Measurements from ENCODE around the gene HSD17B14. TPM values are rescaled to one million over a fixed set of nuclear protein-coding genes. Genes with fewer than 3 reads are reported as not detected.
A peak's percentile ranks its signal among the peaks of the same experiment; 100 is the strongest.

The HSD17B14 gene
- total and polyA plus RNA-seq, 2 of the 13 experiments (the other 11 are each of a cell fraction or from before 2014, with no cell fraction given): 0.58 to 1.2 TPM

DNA sequence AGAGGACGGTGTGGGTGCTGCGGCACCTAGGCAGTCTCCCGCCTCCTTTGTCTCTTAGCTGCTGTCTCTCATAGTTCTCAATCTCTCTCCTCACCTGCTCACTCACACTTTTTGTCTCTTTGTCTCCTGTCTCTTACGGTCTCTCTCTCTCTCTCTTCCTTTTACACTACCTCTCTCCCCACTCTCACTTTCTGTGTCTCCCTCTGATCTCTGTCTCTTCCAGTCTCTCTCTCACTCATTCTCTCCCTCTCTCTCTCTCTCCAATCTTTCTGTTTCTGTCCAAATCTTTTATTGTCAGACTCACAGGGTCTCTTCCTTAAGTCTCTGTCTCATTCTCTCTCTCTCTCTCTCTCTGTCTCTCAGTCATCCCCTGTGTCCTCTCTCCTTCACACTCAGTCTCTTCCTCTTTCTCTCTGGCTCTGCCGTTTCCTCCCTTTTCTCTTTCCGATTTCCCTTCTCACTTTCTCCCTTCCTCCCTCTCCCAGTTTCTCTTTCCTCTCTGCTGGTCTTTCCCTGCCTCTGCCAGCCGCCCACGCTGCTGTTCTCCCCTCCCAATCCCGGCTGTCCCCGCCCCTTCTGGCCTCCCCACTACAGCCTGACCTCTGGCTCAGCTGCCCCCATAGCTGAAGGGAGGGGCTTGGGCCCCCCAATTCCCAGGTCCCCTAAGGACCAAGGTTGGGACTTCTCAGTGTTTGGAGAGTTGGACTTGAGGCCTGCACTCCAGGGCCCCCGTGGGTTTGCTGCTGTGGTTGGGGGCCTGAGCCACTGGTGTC is 32.0 kb upstream of the HSD17B14 start, which contains the start of gene PLEKHA4 (continued):
- TF ChIP-seq, protein P1, sequence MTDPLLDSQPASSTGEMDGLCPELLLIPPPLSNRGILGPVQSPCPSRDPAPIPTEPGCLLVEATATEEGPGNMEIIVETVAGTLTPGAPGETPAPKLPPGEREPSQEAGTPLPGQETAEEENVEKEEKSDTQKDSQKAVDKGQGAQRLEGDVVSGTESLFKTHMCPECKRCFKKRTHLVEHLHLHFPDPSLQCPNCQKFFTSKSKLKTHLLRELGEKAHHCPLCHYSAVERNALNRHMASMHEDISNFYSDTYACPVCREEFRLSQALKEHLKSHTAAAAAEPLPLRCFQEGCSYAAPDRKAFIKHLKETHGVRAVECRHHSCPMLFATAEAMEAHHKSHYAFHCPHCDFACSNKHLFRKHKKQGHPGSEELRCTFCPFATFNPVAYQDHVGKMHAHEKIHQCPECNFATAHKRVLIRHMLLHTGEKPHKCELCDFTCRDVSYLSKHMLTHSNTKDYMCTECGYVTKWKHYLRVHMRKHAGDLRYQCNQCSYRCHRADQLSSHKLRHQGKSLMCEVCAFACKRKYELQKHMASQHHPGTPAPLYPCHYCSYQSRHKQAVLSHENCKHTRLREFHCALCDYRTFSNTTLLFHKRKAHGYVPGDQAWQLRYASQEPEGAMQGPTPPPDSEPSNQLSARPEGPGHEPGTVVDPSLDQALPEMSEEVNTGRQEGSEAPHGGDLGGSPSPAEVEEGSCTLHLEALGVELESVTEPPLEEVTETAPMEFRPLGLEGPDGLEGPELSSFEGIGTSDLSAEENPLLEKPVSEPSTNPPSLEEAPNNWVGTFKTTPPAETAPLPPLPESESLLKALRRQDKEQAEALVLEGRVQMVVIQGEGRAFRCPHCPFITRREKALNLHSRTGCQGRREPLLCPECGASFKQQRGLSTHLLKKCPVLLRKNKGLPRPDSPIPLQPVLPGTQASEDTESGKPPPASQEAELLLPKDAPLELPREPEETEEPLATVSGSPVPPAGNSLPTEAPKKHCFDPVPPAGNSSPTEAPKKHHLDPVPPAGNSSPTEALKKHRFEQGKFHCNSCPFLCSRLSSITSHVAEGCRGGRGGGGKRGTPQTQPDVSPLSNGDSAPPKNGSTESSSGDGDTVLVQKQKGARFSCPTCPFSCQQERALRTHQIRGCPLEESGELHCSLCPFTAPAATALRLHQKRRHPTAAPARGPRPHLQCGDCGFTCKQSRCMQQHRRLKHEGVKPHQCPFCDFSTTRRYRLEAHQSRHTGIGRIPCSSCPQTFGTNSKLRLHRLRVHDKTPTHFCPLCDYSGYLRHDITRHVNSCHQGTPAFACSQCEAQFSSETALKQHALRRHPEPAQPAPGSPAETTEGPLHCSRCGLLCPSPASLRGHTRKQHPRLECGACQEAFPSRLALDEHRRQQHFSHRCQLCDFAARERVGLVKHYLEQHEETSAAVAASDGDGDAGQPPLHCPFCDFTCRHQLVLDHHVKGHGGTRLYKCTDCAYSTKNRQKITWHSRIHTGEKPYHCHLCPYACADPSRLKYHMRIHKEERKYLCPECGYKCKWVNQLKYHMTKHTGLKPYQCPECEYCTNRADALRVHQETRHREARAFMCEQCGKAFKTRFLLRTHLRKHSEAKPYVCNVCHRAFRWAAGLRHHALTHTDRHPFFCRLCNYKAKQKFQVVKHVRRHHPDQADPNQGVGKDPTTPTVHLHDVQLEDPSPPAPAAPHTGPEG (CRISPR knock-in tag; IDR thresholded peaks at IDR 0.05): no peak
- no peak for TF ChIP-seq SP1 (IDR thresholded peaks at IDR 0.05)
- TF ChIP-seq SP1 (CRISPR knock-in tag; IDR thresholded peaks at IDR 0.05): peak; percentile 40; the same call in 1 of the 2 replicates
- TF ChIP-seq, protein P2, sequence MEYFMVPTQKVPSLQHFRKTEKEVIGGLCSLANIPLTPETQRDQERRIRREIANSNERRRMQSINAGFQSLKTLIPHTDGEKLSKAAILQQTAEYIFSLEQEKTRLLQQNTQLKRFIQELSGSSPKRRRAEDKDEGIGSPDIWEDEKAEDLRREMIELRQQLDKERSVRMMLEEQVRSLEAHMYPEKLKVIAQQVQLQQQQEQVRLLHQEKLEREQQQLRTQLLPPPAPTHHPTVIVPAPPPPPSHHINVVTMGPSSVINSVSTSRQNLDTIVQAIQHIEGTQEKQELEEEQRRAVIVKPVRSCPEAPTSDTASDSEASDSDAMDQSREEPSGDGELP (IDR thresholded peaks at IDR 0.05; ENCODE audit: borderline replicate concordance, low read depth): peak; percentile 36; the same call in 1 of the 2 replicates
- no peak for TF ChIP-seq TEAD3 (CRISPR knock-in tag; optimal IDR thresholded peaks at IDR 0.05; ENCODE audit: borderline replicate concordance)
- TF ChIP-seq ZSCAN21 (CRISPR knock-in tag; IDR thresholded peaks at IDR 0.05; ENCODE audit: borderline replicate concordance): no peak
- TF ChIP-seq ZNF468 (CRISPR knock-in tag; IDR thresholded peaks at IDR 0.05): no peak
- TF ChIP-seq, protein P3, sequence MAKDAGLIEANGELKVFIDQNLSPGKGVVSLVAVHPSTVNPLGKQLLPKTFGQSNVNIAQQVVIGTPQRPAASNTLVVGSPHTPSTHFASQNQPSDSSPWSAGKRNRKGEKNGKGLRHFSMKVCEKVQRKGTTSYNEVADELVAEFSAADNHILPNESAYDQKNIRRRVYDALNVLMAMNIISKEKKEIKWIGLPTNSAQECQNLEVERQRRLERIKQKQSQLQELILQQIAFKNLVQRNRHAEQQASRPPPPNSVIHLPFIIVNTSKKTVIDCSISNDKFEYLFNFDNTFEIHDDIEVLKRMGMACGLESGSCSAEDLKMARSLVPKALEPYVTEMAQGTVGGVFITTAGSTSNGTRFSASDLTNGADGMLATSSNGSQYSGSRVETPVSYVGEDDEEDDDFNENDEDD (CRISPR knock-in tag; IDR thresholded peaks at IDR 0.05; ENCODE audit: borderline replicate concordance): no peak
- TF ChIP-seq NFKBIZ (CRISPR knock-in tag; IDR thresholded peaks at IDR 0.05): no peak
- TF ChIP-seq CBX2 (IDR thresholded peaks at IDR 0.05; ENCODE audit: low read depth, low read length): no peak
- no peak for TF ChIP-seq CBX2 (CRISPR knock-in tag; IDR thresholded peaks at IDR 0.05; ENCODE audit: low read depth)
- TF ChIP-seq RFX5 (IDR thresholded peaks at IDR 0.05; ENCODE audit: low read depth, low read length): no peak
- TF ChIP-seq ZNF530 (CRISPR knock-in tag; IDR thresholded peaks at IDR 0.05; ENCODE audit: low read depth): no peak
- no peak for TF ChIP-seq POGZ (CRISPR knock-in tag; IDR thresholded peaks at IDR 0.05)
- TF ChIP-seq SP4 (CRISPR knock-in tag; IDR thresholded peaks at IDR 0.05): 0 out of 2 replicates have a peak, but pooled peaks have one; percentile 40
- TF ChIP-seq, protein P4, sequence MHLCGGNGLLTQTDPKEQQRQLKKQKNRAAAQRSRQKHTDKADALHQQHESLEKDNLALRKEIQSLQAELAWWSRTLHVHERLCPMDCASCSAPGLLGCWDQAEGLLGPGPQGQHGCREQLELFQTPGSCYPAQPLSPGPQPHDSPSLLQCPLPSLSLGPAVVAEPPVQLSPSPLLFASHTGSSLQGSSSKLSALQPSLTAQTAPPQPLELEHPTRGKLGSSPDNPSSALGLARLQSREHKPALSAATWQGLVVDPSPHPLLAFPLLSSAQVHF (CRISPR knock-in tag; IDR thresholded peaks at IDR 0.05): no peak
- no peak for TF ChIP-seq CENPT (CRISPR knock-in tag; IDR thresholded peaks at IDR 0.05; ENCODE audit: low read depth)
- TF ChIP-seq ZNF543 (CRISPR knock-in tag; IDR thresholded peaks at IDR 0.05): no peak
- TF ChIP-seq KDM2A (CRISPR knock-in tag; IDR thresholded peaks at IDR 0.05; ENCODE audit: borderline replicate concordance, low read depth): peak; percentile 21; the same call in 1 of the 2 replicates
- no peak for TF ChIP-seq GFI1 (CRISPR knock-in tag; IDR thresholded peaks at IDR 0.05; ENCODE audit: borderline replicate concordance)

Measured in HepG2 (cell line).